Adrenal gland (tissue), 5 donors: ENCODE results near the gene LARP1.

ENCODE experiments used
- POLR2A ChIP-seq, 2 donors: fragments of 450-650 bp; IDR thresholded peaks; one replicate each; pipeline ENCODE4 v1.6.1; 2017; ENCODE audit warnings: antibody characterized with exemption in 2 of 2, mild to moderate bottlenecking in 2 of 2, moderate library complexity in 1 of 2
- TF ChIP-seq, protein P1 (sequence below), 6 experiments: fragments of 450-650 bp in 4 of 6; fragments of 200-600 bp in 2 of 6; sonication (generic) in 1 of 6; IDR thresholded peaks; 1 replicate in 5 of 6; 2 replicates in 1 of 6; pipeline versions ENCODE4 v1.5.1 to v1.8.0; 2016 to 2021; ENCODE audit warnings: antibody characterized with exemption in 6 of 6, mild to moderate bottlenecking in 2 of 6, moderate library complexity in 1 of 6
- donor health status: DM: no; HTN: no; CAD: no.

DNA sequence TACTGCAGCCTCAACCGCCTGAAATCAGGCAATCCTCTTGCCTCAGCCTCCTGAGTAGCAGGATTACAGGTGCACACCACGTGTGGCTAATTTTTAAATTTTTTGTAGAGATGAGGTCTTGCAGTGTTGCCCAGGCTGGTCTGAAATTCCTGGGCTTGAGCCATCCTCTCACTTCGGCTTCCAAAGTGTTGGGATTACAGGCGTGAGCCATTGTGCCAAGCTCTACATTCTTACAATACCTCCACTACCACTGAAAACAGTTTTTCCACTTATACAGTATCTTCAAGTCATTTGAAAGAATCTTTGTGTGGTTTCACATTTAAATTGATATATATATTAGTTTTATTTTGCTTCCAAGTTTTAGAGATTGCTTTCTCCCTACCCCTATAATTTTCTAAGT lies 42.6 kb downstream of the LARP1 start:
- TF ChIP-seq, protein P1, sequence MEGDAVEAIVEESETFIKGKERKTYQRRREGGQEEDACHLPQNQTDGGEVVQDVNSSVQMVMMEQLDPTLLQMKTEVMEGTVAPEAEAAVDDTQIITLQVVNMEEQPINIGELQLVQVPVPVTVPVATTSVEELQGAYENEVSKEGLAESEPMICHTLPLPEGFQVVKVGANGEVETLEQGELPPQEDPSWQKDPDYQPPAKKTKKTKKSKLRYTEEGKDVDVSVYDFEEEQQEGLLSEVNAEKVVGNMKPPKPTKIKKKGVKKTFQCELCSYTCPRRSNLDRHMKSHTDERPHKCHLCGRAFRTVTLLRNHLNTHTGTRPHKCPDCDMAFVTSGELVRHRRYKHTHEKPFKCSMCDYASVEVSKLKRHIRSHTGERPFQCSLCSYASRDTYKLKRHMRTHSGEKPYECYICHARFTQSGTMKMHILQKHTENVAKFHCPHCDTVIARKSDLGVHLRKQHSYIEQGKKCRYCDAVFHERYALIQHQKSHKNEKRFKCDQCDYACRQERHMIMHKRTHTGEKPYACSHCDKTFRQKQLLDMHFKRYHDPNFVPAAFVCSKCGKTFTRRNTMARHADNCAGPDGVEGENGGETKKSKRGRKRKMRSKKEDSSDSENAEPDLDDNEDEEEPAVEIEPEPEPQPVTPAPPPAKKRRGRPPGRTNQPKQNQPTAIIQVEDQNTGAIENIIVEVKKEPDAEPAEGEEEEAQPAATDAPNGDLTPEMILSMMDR (IDR thresholded peaks at IDR 0.05): no peak
- no peak for TF ChIP-seq POLR2A (IDR thresholded peaks at IDR 0.05)
